ENCODE data around the gene CAMSAP2. TPM values are rescaled to one million over a fixed set of nuclear protein-coding genes. Genes with fewer than 3 reads are reported as not detected.
"Not testable (repeated sequence)": the region's sequence is repeated elsewhere in the genome, so short reads cannot be mapped to it uniquely, and the experiment has no call there.

The CAMSAP2 gene
- total RNA-seq, 1 donor from 2014 or later, result 23.0 TPM

- Histone ChIP-seq H3K4me1 (ENCODE audit: control insufficient read depth in 3 of 3, insufficient read depth in 3 of 3, low read length in 3 of 3) (peaks cover 0 to 11% (median 5%) of the 10 kb centered on the region in 3 donors), H3K4me3 (ENCODE audit: low read length in 3 of 3) (no peak overlapping the region), H3K27me3 (ENCODE audit: control insufficient read depth in 3 of 3, insufficient read depth in 3 of 3, low read length in 3 of 3) (no peaks in the 10 kb centered on the region), H3K9ac (ENCODE audit: low read depth in 1 of 3, low read length in 3 of 3) (no peak overlapping the region), H3K9me3 (ENCODE audit: control insufficient read depth in 3 of 3, low read length in 3 of 3) (no peaks in the 10 kb centered on the region), H3K27ac (ENCODE audit: low read depth, low read length) (no peak overlapping the region), H3K36me3 (ENCODE audit: control insufficient read depth in 3 of 3, insufficient read depth in 3 of 3, low read length in 3 of 3) (no peaks in the 10 kb centered on the region)
These were observed 56.5 kb downstream of the CAMSAP2 start for GRCh38 chr1:200795156-200795555.

- H3K27me3 ChIP-seq (ENCODE audit: control insufficient read depth in 3 of 3, insufficient read depth in 3 of 3, low read length in 3 of 3), result no peaks in the 10 kb centered on the region
- peaks cover 0 to 3% (median 0%) of the 10 kb centered on the region in 3 donors for H3K4me1 ChIP-seq (ENCODE audit: control insufficient read depth in 3 of 3, insufficient read depth in 3 of 3, low read length in 3 of 3)
- no peaks in the 10 kb centered on the region for H3K9me3 ChIP-seq (ENCODE audit: control insufficient read depth in 3 of 3, low read length in 3 of 3)
- no peak overlapping the region for H3K4me3 ChIP-seq (ENCODE audit: low read length in 3 of 3)
- no peak overlapping the region for H3K27ac ChIP-seq (ENCODE audit: low read depth, low read length)
- no peaks in the 10 kb centered on the region for H3K36me3 ChIP-seq (ENCODE audit: control insufficient read depth in 3 of 3, insufficient read depth in 3 of 3, low read length in 3 of 3)
- no peak overlapping the region for H3K9ac ChIP-seq (ENCODE audit: low read depth in 1 of 3, low read length in 3 of 3)
These were observed 63.3 kb downstream of the CAMSAP2 start for GRCh38 chr1:200802042-200802441.

GRCh38 chr1:200802865-200803512 is 64.3 kb downstream of the CAMSAP2 start:
- no peak overlapping the region for H3K9ac ChIP-seq (ENCODE audit: low read depth in 1 of 3, low read length in 3 of 3)
- H3K4me1 ChIP-seq (ENCODE audit: control insufficient read depth in 3 of 3, insufficient read depth in 3 of 3, low read length in 3 of 3), result peaks cover 0 to 3% (median 0%) of the 10 kb centered on the region in 3 donors
- no peak overlapping the region for H3K4me3 ChIP-seq (ENCODE audit: low read length in 3 of 3)
- no peaks in the 10 kb centered on the region for H3K27me3 ChIP-seq (ENCODE audit: control insufficient read depth in 3 of 3, insufficient read depth in 3 of 3, low read length in 3 of 3)
- no peaks in the 10 kb centered on the region for H3K9me3 ChIP-seq (ENCODE audit: control insufficient read depth in 3 of 3, low read length in 3 of 3)
- H3K27ac ChIP-seq (ENCODE audit: low read depth, low read length), result no peak overlapping the region
- H3K36me3 ChIP-seq (ENCODE audit: control insufficient read depth in 3 of 3, insufficient read depth in 3 of 3, low read length in 3 of 3), result peaks cover 0 to 2% (median 0%) of the 10 kb centered on the region in 3 donors

DNA sequence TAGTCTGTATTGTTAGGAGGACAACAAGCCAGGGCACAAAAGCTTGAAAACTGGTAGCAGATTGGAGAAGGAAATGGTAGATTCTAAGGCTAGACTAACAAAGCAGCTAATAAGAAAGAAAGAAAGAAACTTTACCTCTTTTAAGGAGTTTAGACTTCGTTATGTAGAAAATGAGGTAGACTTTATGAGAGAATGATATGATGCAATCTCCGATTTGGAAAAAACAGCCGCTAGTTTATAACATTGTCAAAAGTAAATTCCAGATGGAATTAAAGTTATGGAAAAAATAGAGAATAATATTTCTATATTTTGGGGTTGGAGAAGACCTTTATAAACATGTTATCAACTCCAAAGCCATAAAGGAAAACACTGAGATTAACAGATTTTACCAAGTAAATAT is 67.0 kb downstream of the CAMSAP2 start:
- no peak overlapping the region for H3K27ac ChIP-seq (ENCODE audit: low read depth, low read length)
- H3K36me3 ChIP-seq (ENCODE audit: control insufficient read depth in 3 of 3, insufficient read depth in 3 of 3, low read length in 3 of 3), result peaks cover 4 to 14% (median 13%) of the 10 kb centered on the region in 3 donors
- peaks cover 0 to 3% (median 0%) of the 10 kb centered on the region in 3 donors for H3K4me1 ChIP-seq (ENCODE audit: control insufficient read depth in 3 of 3, insufficient read depth in 3 of 3, low read length in 3 of 3)
- no peaks in the 10 kb centered on the region for H3K9me3 ChIP-seq (ENCODE audit: control insufficient read depth in 3 of 3, low read length in 3 of 3)
- no peak overlapping the region for H3K4me3 ChIP-seq (ENCODE audit: low read length in 3 of 3)
- H3K9ac ChIP-seq (ENCODE audit: low read depth in 1 of 3, low read length in 3 of 3), result no peak overlapping the region
- H3K27me3 ChIP-seq (ENCODE audit: control insufficient read depth in 3 of 3, insufficient read depth in 3 of 3, low read length in 3 of 3), result no peaks in the 10 kb centered on the region

GRCh38 chr1:200808846-200809245 is 70.2 kb downstream of the CAMSAP2 start:
- H3K9ac ChIP-seq (ENCODE audit: low read depth in 1 of 3, low read length in 3 of 3), result no peak overlapping the region
- H3K27me3 ChIP-seq (ENCODE audit: control insufficient read depth in 3 of 3, insufficient read depth in 3 of 3, low read length in 3 of 3), result no peaks in the 10 kb centered on the region
- H3K36me3 ChIP-seq (ENCODE audit: control insufficient read depth in 3 of 3, insufficient read depth in 3 of 3, low read length in 3 of 3), result peaks cover 4 to 17% (median 13%) of the 10 kb centered on the region in 3 donors
- H3K9me3 ChIP-seq (ENCODE audit: control insufficient read depth in 3 of 3, low read length in 3 of 3), result no peaks in the 10 kb centered on the region
- no peaks in the 10 kb centered on the region for H3K4me1 ChIP-seq (ENCODE audit: control insufficient read depth in 3 of 3, insufficient read depth in 3 of 3, low read length in 3 of 3)
- no peak overlapping the region for H3K27ac ChIP-seq (ENCODE audit: low read depth, low read length)
- H3K4me3 ChIP-seq (ENCODE audit: low read length in 3 of 3), result no peak overlapping the region

GRCh38 chr1:200811704-200812103 is 73.0 kb downstream of the CAMSAP2 start:
- H3K4me3 ChIP-seq (ENCODE audit: low read length in 3 of 3), result no peak overlapping the region
- no peaks in the 10 kb centered on the region for H3K4me1 ChIP-seq (ENCODE audit: control insufficient read depth in 3 of 3, insufficient read depth in 3 of 3, low read length in 3 of 3)
- no peaks in the 10 kb centered on the region for H3K9me3 ChIP-seq (ENCODE audit: control insufficient read depth in 3 of 3, low read length in 3 of 3)
- no peak overlapping the region for H3K9ac ChIP-seq (ENCODE audit: low read depth in 1 of 3, low read length in 3 of 3)
- no peak overlapping the region for H3K27ac ChIP-seq (ENCODE audit: low read depth, low read length)
- H3K27me3 ChIP-seq (ENCODE audit: control insufficient read depth in 3 of 3, insufficient read depth in 3 of 3, low read length in 3 of 3), result no peaks in the 10 kb centered on the region
- peaks cover 4 to 17% (median 13%) of the 10 kb centered on the region in 3 donors for H3K36me3 ChIP-seq (ENCODE audit: control insufficient read depth in 3 of 3, insufficient read depth in 3 of 3, low read length in 3 of 3)

DNA sequence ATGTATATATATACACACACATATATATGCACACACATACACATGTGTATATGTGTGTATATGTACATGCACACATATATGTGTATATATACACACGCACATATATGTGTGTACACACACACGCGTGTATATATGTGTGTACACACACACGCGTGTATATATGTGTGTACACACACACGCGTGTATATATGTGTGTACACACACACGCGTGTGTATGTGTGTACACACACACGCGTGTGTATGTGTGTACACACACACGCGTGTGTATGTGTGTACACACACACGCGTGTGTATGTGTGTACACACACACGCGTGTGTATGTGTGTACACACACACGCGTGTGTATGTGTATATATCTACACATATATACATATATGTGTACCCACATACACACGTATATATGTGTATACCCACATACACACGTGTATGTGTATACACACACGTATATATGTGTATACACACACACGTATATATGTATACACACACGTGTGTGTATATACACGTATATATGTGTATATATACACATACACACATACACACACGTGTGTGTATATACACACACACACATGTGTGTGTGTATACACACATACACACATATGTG is 78.0 kb downstream of the CAMSAP2 start:
- H3K9me3 ChIP-seq (ENCODE audit: control insufficient read depth in 3 of 3, low read length in 3 of 3); H3K36me3 ChIP-seq (ENCODE audit: control insufficient read depth in 3 of 3, insufficient read depth in 3 of 3, low read length in 3 of 3); H3K27ac ChIP-seq (ENCODE audit: low read depth, low read length); H3K4me3 ChIP-seq (ENCODE audit: low read length in 3 of 3); H3K9ac ChIP-seq (ENCODE audit: low read depth in 1 of 3, low read length in 3 of 3); H3K27me3 ChIP-seq (ENCODE audit: control insufficient read depth in 3 of 3, insufficient read depth in 3 of 3, low read length in 3 of 3); H3K4me1 ChIP-seq (ENCODE audit: control insufficient read depth in 3 of 3, insufficient read depth in 3 of 3, low read length in 3 of 3): not testable (repeated sequence)

GRCh38 chr1:200818248-200818647 is 79.6 kb downstream of the CAMSAP2 start:
- Histone ChIP-seq H3K9me3 (ENCODE audit: control insufficient read depth in 3 of 3, low read length in 3 of 3) (no peaks in the 10 kb centered on the region), H3K4me3 (ENCODE audit: low read length in 3 of 3) (no peak overlapping the region), H3K36me3 (ENCODE audit: control insufficient read depth in 3 of 3, insufficient read depth in 3 of 3, low read length in 3 of 3) (peaks cover 0 to 4% (median 2%) of the 10 kb centered on the region in 3 donors), H3K27ac (ENCODE audit: low read depth, low read length) (no peak overlapping the region), H3K4me1 (ENCODE audit: control insufficient read depth in 3 of 3, insufficient read depth in 3 of 3, low read length in 3 of 3) (no peaks in the 10 kb centered on the region), H3K27me3 (ENCODE audit: control insufficient read depth in 3 of 3, insufficient read depth in 3 of 3, low read length in 3 of 3) (no peaks in the 10 kb centered on the region), H3K9ac (ENCODE audit: low read depth in 1 of 3, low read length in 3 of 3) (no peak overlapping the region)

- no peaks in the 10 kb centered on the region for H3K9me3 ChIP-seq (ENCODE audit: control insufficient read depth in 3 of 3, low read length in 3 of 3)
- no peak overlapping the region for H3K9ac ChIP-seq (ENCODE audit: low read depth in 1 of 3, low read length in 3 of 3)
- no peaks in the 10 kb centered on the region for H3K27me3 ChIP-seq (ENCODE audit: control insufficient read depth in 3 of 3, insufficient read depth in 3 of 3, low read length in 3 of 3)
- no peaks in the 10 kb centered on the region for H3K4me1 ChIP-seq (ENCODE audit: control insufficient read depth in 3 of 3, insufficient read depth in 3 of 3, low read length in 3 of 3)
- H3K36me3 ChIP-seq (ENCODE audit: control insufficient read depth in 3 of 3, insufficient read depth in 3 of 3, low read length in 3 of 3), result peaks cover 0 to 4% (median 0%) of the 10 kb centered on the region in 3 donors
- no peak overlapping the region for H3K27ac ChIP-seq (ENCODE audit: low read depth, low read length)
- no peak overlapping the region for H3K4me3 ChIP-seq (ENCODE audit: low read length in 3 of 3)
These were observed 81.0 kb downstream of the CAMSAP2 start for GRCh38 chr1:200819726-200820125.

GRCh38 chr1:200831091-200831490 is 92.4 kb downstream of the CAMSAP2 start:
- no peaks in the 10 kb centered on the region for H3K9me3 ChIP-seq (ENCODE audit: control insufficient read depth in 3 of 3, low read length in 3 of 3)
- H3K36me3 ChIP-seq (ENCODE audit: control insufficient read depth in 3 of 3, insufficient read depth in 3 of 3, low read length in 3 of 3), result peaks cover 0 to 2% (median 0%) of the 10 kb centered on the region in 3 donors
- H3K27me3 ChIP-seq (ENCODE audit: control insufficient read depth in 3 of 3, insufficient read depth in 3 of 3, low read length in 3 of 3), result no peaks in the 10 kb centered on the region
- no peak overlapping the region for H3K27ac ChIP-seq (ENCODE audit: low read depth, low read length)
- no peak overlapping the region for H3K4me3 ChIP-seq (ENCODE audit: low read length in 3 of 3)
- H3K9ac ChIP-seq (ENCODE audit: low read depth in 1 of 3, low read length in 3 of 3), result no peak overlapping the region
- H3K4me1 ChIP-seq (ENCODE audit: control insufficient read depth in 3 of 3, insufficient read depth in 3 of 3, low read length in 3 of 3), result no peaks in the 10 kb centered on the region

Data from skeletal muscle tissue (tissue), 4 donors.